Measurements from ENCODE around the gene CNTRL. TPM values are rescaled to one million over a fixed set of nuclear protein-coding genes. Genes with fewer than 3 reads are reported as not detected.

CNTRL gene
- polyA plus RNA-seq, 2 of the 4 experiments (the other 2 are of a cell fraction): 5.1 to 15.0 TPM

DNA sequence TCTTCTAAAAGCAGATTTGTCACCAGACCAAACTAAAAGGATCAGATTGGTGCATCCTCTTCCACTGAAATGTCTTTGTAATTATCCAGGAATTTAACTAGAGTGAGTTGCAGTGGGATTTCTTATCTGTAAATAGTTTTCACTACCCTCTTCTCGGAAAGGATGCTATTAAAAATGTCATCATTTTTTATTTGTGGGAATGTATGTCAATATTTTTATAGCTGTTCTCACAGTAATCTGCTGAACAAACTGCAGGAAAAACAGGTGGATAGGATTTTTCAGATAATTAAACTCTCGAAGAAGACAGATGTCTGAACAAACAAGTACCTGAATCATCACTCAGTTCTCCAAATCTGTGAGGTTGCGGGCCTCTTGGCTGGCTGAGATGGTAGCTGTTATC is 64.2 kb downstream of the CNTRL start:
- H3K27ac ChIP-seq: no peak overlapping the region
- no peak overlapping the region for H3K4me2 ChIP-seq
- no peak overlapping the region for H3K4me3 ChIP-seq
- no peaks in the 10 kb centered on the region for H3K9me3 ChIP-seq
- DNase-seq (ENCODE audit: low read depth in 1 of 2, low spot score in 1 of 2): no peak
- CTCF ChIA-PET: interaction anchor here (1.1 to 1.8 kb wide), 3 partner anchors 10 to 383 kb away, joined by 3 to 4 read pairs (median 3); no protein-coding TSS in a partner anchor
- POLR2A ChIA-PET: no interaction called here
- 67% methylated on average over 3 of the region's 3 CpGs for WGBS (ENCODE audit: missing lambda C conversion rate)
- FAIRE-seq: no peak
- H3K4me1 ChIP-seq: 0 out of 3 replicates have a peak, but pooled peaks cover 3% of the 10 kb centered on the region
- ATAC-seq: no peak
- TF ChIP-seq MAFK (IDR thresholded peaks at IDR 0.05; ENCODE audit: partially characterized antibody) (no peak), CBX8 (IDR thresholded peaks at IDR 0.05) (no peak), ZNF302 (CRISPR knock-in tag; IDR thresholded peaks at IDR 0.05) (no peak), FOSL2 (IDR thresholded peaks at IDR 0.05) (no peak), FOSL2 (CRISPR knock-in tag; IDR thresholded peaks at IDR 0.05) (no peak), TFCP2L1 (CRISPR knock-in tag; IDR thresholded peaks at IDR 0.05) (no peak), CHD2 (IDR thresholded peaks at IDR 0.05; ENCODE audit: low read length, partially characterized antibody) (no peak), CEBPB (IDR thresholded peaks at IDR 0.05) (no peak), RARB (CRISPR knock-in tag; IDR thresholded peaks at IDR 0.05) (no peak), CHD4 (IDR thresholded peaks at IDR 0.05; ENCODE audit: borderline replicate concordance) (no peak), SMC3 (IDR thresholded peaks at IDR 0.05) (no peak), KDM5A (IDR thresholded peaks at IDR 0.05) (no peak), FOSB (CRISPR knock-in tag; IDR thresholded peaks at IDR 0.05) (no peak), NR3C1 (IDR thresholded peaks at IDR 0.05) (no peak), POLR2AphosphoS2 (conservative IDR thresholded peaks at IDR 0.05; ENCODE audit: low read length) (no peak)
- TF ChIP-seq, protein P1, sequence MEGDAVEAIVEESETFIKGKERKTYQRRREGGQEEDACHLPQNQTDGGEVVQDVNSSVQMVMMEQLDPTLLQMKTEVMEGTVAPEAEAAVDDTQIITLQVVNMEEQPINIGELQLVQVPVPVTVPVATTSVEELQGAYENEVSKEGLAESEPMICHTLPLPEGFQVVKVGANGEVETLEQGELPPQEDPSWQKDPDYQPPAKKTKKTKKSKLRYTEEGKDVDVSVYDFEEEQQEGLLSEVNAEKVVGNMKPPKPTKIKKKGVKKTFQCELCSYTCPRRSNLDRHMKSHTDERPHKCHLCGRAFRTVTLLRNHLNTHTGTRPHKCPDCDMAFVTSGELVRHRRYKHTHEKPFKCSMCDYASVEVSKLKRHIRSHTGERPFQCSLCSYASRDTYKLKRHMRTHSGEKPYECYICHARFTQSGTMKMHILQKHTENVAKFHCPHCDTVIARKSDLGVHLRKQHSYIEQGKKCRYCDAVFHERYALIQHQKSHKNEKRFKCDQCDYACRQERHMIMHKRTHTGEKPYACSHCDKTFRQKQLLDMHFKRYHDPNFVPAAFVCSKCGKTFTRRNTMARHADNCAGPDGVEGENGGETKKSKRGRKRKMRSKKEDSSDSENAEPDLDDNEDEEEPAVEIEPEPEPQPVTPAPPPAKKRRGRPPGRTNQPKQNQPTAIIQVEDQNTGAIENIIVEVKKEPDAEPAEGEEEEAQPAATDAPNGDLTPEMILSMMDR (IDR thresholded peaks at IDR 0.05): no peak
- TF ChIP-seq, protein P2, sequence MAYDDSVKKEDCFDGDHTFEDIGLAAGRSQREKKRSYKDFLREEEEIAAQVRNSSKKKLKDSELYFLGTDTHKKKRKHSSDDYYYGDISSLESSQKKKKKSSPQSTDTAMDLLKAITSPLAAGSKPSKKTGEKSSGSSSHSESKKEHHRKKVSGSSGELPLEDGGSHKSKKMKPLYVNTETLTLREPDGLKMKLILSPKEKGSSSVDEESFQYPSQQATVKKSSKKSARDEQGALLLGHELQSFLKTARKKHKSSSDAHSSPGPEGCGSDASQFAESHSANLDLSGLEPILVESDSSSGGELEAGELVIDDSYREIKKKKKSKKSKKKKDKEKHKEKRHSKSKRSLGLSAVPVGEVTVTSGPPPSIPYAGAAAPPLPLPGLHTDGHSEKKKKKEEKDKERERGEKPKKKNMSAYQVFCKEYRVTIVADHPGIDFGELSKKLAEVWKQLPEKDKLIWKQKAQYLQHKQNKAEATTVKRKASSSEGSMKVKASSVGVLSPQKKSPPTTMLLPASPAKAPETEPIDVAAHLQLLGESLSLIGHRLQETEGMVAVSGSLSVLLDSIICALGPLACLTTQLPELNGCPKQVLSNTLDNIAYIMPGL (CRISPR knock-in tag; IDR thresholded peaks at IDR 0.05; ENCODE audit: borderline replicate concordance): no peak

DNA sequence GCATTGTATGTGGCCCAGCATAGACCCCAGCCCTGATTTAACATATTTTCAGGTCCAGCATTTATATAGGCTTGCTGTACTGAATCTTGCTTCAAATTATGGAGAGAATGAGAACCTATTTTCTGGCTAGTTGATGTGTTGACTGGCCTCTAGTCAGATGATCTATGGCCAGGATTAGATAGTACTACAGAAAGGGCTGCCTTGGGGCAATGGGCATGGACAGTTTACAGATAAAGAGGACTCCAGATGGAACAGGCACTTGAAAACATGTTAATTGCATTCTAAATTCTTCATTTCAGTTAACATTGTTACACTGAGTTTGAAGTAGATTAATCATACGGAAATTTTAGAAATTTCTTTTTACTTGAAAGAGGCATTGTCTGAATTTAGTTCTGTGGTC is 65.4 kb downstream of the CNTRL start:
- no peak for DNase-seq (ENCODE audit: low read depth in 1 of 2, low spot score in 1 of 2)
- H3K9me3 ChIP-seq: no peaks in the 10 kb centered on the region
- ChIA-PET POLR2A (no interaction called here), CTCF (interaction anchor here (1.1 kb wide), 1 partner anchor 179 kb away, joined by 3 read pairs; no protein-coding TSS in a partner anchor)
- WGBS (ENCODE audit: missing lambda C conversion rate): 93% methylated on average over 1 of the region's 1 CpG
- TF ChIP-seq KDM5A (IDR thresholded peaks at IDR 0.05): no peak
- TF ChIP-seq CBX2 (IDR thresholded peaks at IDR 0.05; ENCODE audit: borderline replicate concordance, low read depth): no peak
- TF ChIP-seq HOXA7 (CRISPR knock-in tag; IDR thresholded peaks at IDR 0.05): no peak
- TF ChIP-seq JUN (IDR thresholded peaks at IDR 0.05): no peak
- TF ChIP-seq BCL3 (IDR thresholded peaks at IDR 0.05): no peak
- TF ChIP-seq CHD4 (IDR thresholded peaks at IDR 0.05; ENCODE audit: borderline replicate concordance): no peak
- TF ChIP-seq RARB (CRISPR knock-in tag; IDR thresholded peaks at IDR 0.05): no peak
- TF ChIP-seq FOSB (CRISPR knock-in tag; IDR thresholded peaks at IDR 0.05): no peak
- no peak for TF ChIP-seq E2F6 (IDR thresholded peaks at IDR 0.05; ENCODE audit: borderline replicate concordance, low read depth)
- TF ChIP-seq TFCP2L1 (CRISPR knock-in tag; IDR thresholded peaks at IDR 0.05): no peak
- no peak for TF ChIP-seq KDM1A (IDR thresholded peaks at IDR 0.05; ENCODE audit: low read depth)
- no peak for TF ChIP-seq PHF8 (IDR thresholded peaks at IDR 0.05; ENCODE audit: borderline replicate concordance, low read depth)
- no peak for TF ChIP-seq MYC (IDR thresholded peaks at IDR 0.05; ENCODE audit: borderline replicate concordance, low read length)
- no peak for TF ChIP-seq NPAS2 (CRISPR knock-in tag; IDR thresholded peaks at IDR 0.05; ENCODE audit: borderline replicate concordance)
- TF ChIP-seq, protein P3, sequence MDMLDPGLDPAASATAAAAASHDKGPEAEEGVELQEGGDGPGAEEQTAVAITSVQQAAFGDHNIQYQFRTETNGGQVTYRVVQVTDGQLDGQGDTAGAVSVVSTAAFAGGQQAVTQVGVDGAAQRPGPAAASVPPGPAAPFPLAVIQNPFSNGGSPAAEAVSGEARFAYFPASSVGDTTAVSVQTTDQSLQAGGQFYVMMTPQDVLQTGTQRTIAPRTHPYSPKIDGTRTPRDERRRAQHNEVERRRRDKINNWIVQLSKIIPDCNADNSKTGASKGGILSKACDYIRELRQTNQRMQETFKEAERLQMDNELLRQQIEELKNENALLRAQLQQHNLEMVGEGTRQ (IDR thresholded peaks at IDR 0.05): no peak
- TF ChIP-seq NR3C1 (IDR thresholded peaks at IDR 0.05): no peak
- no peak for TF ChIP-seq BHLHE40 (IDR thresholded peaks at IDR 0.05; ENCODE audit: low read depth, low read length)
- no peak for ATAC-seq
- H3K27ac ChIP-seq: no peak overlapping the region
- 0 out of 3 replicates have a peak, but pooled peaks cover 3% of the 10 kb centered on the region for H3K4me1 ChIP-seq
- FAIRE-seq: no peak
- no peak overlapping the region for H3K4me2 ChIP-seq
- no peak overlapping the region for H3K4me3 ChIP-seq
